ENCODE measurements around the gene CLSTN3. TPM values are rescaled to one million over a fixed set of nuclear protein-coding genes. Genes with fewer than 3 reads are reported as not detected.

Gene CLSTN3
- total and polyA plus RNA-seq, 2 of the 13 experiments (the other 11 are each of a cell fraction or from before 2014, with no cell fraction given): 26.2 to 94.1 TPM

GRCh38 chr12:7193674-7194073 is 63.5 kb downstream of the CLSTN3 start (continued):
- TF ChIP-seq TFDP1 (CRISPR knock-in tag; IDR thresholded peaks at IDR 0.05; ENCODE audit: borderline replicate concordance) (no peak), GABPB1 (CRISPR knock-in tag; IDR thresholded peaks at IDR 0.05) (no peak), ZNF230 (CRISPR knock-in tag; IDR thresholded peaks at IDR 0.05) (no peak), ZXDC (CRISPR knock-in tag; IDR thresholded peaks at IDR 0.05) (no peak), RXRB (CRISPR knock-in tag; IDR thresholded peaks at IDR 0.05; ENCODE audit: borderline replicate concordance) (no peak), CC2D1A (CRISPR knock-in tag; IDR thresholded peaks at IDR 0.05) (no peak)

DNA sequence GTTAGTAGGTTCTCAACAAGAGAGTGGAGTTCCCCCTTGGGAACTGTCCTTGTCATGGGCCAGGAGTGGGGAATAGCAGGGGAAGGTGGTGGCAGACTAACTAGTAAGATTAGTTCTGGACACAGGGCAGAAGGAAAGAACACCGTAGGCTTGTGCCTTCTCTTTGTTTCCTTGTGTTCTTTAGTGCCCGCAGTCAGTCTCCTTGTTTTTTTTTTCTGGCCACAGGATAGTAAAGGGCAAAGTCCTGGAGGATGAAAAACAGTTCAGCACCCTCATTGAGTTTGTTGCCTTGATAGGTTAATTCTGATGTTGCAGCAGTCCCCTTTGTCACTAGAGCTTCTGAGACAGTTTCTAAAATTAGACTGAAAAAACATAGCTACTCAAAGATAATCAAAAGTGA is 67.7 kb downstream of the CLSTN3 start:
- peak; percentile 73 for DNase-seq (ENCODE audit: low spot score)
- peak; percentile 89 for ATAC-seq
- Histone ChIP-seq H3K36me3 (replicated peaks in 1 of 2; ENCODE audit: control insufficient read depth in 1 of 2, insufficient read depth in 2 of 2, low read length in 2 of 2) (peaks cover 8 to 17% of the 10 kb centered on the region in 2 experiments), H4K20me1 (ENCODE audit: insufficient read depth, low read length) (no peaks in the 10 kb centered on the region), H3K4me3 (replicated peaks in 1 of 3; ENCODE audit: insufficient read depth in 1 of 3, low read depth in 2 of 3, low read length in 3 of 3) (peak overlapping the region; percentile 6 to 38 (median 11); a peak in 4 of 6 replicates), H3K9ac (ENCODE audit: insufficient read depth, low read depth, low read length) (peak overlapping the region; percentile 44; the same call in 1 of the 2 replicates), H3K9me3 (ENCODE audit: low read length) (no peaks in the 10 kb centered on the region), H3K27ac (ENCODE audit: extremely low read length, insufficient read depth, low read length) (peak overlapping the region; percentile 71), H3K4me2 (ENCODE audit: low read depth, low read length) (peak overlapping the region; percentile 67), H2AFZ (ENCODE audit: low read length) (peak overlapping the region; percentile 71), H3K27me3 (ENCODE audit: control insufficient read depth in 1 of 2, insufficient read depth in 2 of 2, low read length in 2 of 2) (no peaks in the 10 kb centered on the region), H3K4me1 (ENCODE audit: insufficient read depth, low read length) (peaks cover 25% of the 10 kb centered on the region), H3K79me2 (ENCODE audit: insufficient read depth, low read length) (no peaks in the 10 kb centered on the region)
- in situ Hi-C loops (cut with HindIII; ENCODE audit: extremely low pct_ligation_motif_present, low pct_unique_long_range_greater_than_20kb): no loop called here
- intact Hi-C loops (cut with micrococcal nuclease; ENCODE audit: unreplicated experiment): no loop called here
- 5% methylated on average over 2 of the region's 2 CpGs for WGBS (ENCODE audit: low lambda C conversion rate)
- FAIRE-seq: peak; percentile 83
- no TSS peak for BruUV-seq (replicated peaks)
- POLR2A ChIA-PET: no interaction called here
- CTCF ChIA-PET (ENCODE audit: low intra/inter-chr PET ratio, low total read pairs): no interaction called here
- no peak for TF ChIP-seq JDP2 (CRISPR knock-in tag; IDR thresholded peaks at IDR 0.05; ENCODE audit: borderline replicate concordance)
- no peak for TF ChIP-seq ZNF550 (CRISPR knock-in tag; IDR thresholded peaks at IDR 0.05; ENCODE audit: borderline replicate concordance)
- no peak for TF ChIP-seq ZNF343 (CRISPR knock-in tag; IDR thresholded peaks at IDR 0.05)
- no peak for TF ChIP-seq ZBTB33 (CRISPR knock-in tag; IDR thresholded peaks at IDR 0.05)
- TF ChIP-seq PAWR (CRISPR knock-in tag; IDR thresholded peaks at IDR 0.05; ENCODE audit: borderline replicate concordance): no peak
- peak; percentile 21; the same call in 1 of the 2 replicates for TF ChIP-seq ZSCAN9 (CRISPR knock-in tag; IDR thresholded peaks at IDR 0.05; ENCODE audit: borderline replicate concordance)
- no peak for TF ChIP-seq RFX5 (IDR thresholded peaks at IDR 0.05; ENCODE audit: low read depth, low read length)
- TF ChIP-seq GTF3A (CRISPR knock-in tag; conservative IDR thresholded peaks at IDR 0.05): no peak
- TF ChIP-seq RBM39 (IDR thresholded peaks at IDR 0.05; ENCODE audit: low read depth, low read length, poor library complexity, severe bottlenecking): no peak
- TF ChIP-seq FOXJ3 (CRISPR knock-in tag; IDR thresholded peaks at IDR 0.05; ENCODE audit: borderline replicate concordance): no peak

All from HepG2 (cell line).